Muscle of leg (tissue), 9 donors: ENCODE results near the gene FBXO30. TPM values are rescaled to one million over a fixed set of nuclear protein-coding genes. Genes with fewer than 3 reads are reported as not detected.

Source experiments
- polyA plus RNA-seq, 8 donors: library from polyadenylated mRNA; unstranded; fragments of 120-200 nt; gene quantifications; one replicate each; pipeline versions ENCODE4 v1.2.1 to v1.2.3, GENCODE V29; 2013; ENCODE audit warnings: inconsistent platforms in 1 of 8, low replicate concordance in 1 of 8; ENCODE audit not compliant: insufficient read length in 8 of 8, insufficient read depth in 1 of 8
- total RNA-seq: library from RNA; stranded (reverse); fragments of 120-200 nt; gene quantifications from one replicate; pipeline ENCODE4 v1.2.4, GENCODE V29; 2013

FBXO30 gene
- total and polyA plus RNA-seq, 9 donors: 7.2 to 12.4 (median 10.1) TPM

Other genes starting within 250 kb of the FBXO30 start
- gene EPM2A, start 79.3 kb downstream of the FBXO30 start, total RNA-seq: 18.0 TPM
- gene EPM2A, start 79.3 kb downstream of the FBXO30 start, polyA plus RNA-seq: 10 to 100 TPM; 11.4 to 18.0 (median 13.1) TPM
- gene SHPRH, start 149.6 kb upstream of the FBXO30 start, total RNA-seq: 18.3 TPM
- gene SHPRH, start 149.6 kb upstream of the FBXO30 start, polyA plus RNA-seq: 10 to 100 TPM in 2 of 8 donors, 1 to 10 TPM in 6; 5.3 to 12.5 (median 9.4) TPM
- gene GRM1, start 214.3 kb upstream of the FBXO30 start, total RNA-seq: 0.09 TPM
- gene GRM1, start 214.3 kb upstream of the FBXO30 start, polyA plus RNA-seq: under 1 TPM; 0.05 to 0.18 (median 0.09) TPM